Activated effector memory CD4-positive, alpha-beta T cell treated with anti-CD3 and anti-CD28 coated beads, Interleukin-2, amount 50 U/mL, for 16 hours (primary cell): ENCODE results near the gene DAGLA.
"Not testable (repeated sequence)": the region's sequence is repeated elsewhere in the genome, so short reads cannot be mapped to it uniquely, and the experiment has no call there.

ENCODE experiments used
- DNase-seq: peaks from one replicate; pipeline ENCODE4 v3.0.0-alpha.2; 2020

Gene DAGLA, protein sequence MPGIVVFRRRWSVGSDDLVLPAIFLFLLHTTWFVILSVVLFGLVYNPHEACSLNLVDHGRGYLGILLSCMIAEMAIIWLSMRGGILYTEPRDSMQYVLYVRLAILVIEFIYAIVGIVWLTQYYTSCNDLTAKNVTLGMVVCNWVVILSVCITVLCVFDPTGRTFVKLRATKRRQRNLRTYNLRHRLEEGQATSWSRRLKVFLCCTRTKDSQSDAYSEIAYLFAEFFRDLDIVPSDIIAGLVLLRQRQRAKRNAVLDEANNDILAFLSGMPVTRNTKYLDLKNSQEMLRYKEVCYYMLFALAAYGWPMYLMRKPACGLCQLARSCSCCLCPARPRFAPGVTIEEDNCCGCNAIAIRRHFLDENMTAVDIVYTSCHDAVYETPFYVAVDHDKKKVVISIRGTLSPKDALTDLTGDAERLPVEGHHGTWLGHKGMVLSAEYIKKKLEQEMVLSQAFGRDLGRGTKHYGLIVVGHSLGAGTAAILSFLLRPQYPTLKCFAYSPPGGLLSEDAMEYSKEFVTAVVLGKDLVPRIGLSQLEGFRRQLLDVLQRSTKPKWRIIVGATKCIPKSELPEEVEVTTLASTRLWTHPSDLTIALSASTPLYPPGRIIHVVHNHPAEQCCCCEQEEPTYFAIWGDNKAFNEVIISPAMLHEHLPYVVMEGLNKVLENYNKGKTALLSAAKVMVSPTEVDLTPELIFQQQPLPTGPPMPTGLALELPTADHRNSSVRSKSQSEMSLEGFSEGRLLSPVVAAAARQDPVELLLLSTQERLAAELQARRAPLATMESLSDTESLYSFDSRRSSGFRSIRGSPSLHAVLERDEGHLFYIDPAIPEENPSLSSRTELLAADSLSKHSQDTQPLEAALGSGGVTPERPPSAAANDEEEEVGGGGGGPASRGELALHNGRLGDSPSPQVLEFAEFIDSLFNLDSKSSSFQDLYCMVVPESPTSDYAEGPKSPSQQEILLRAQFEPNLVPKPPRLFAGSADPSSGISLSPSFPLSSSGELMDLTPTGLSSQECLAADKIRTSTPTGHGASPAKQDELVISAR

GRCh38 chr11:61679893-61680621 is at the start of gene DAGLA:
DAGLA (plus strand) TSS chr11:61680391; CDS start chr11:61720156, 39,765 bp downstream.
- peak; percentile 93 for DNase-seq

- DNase-seq: no peak
Observed at GRCh38 chr11:61632096-61632495, 48.1 kb upstream of the DAGLA start.

GRCh38 chr11:61635304-61635703 is 44.9 kb upstream of the DAGLA start:
- DNase-seq: no peak

DNA sequence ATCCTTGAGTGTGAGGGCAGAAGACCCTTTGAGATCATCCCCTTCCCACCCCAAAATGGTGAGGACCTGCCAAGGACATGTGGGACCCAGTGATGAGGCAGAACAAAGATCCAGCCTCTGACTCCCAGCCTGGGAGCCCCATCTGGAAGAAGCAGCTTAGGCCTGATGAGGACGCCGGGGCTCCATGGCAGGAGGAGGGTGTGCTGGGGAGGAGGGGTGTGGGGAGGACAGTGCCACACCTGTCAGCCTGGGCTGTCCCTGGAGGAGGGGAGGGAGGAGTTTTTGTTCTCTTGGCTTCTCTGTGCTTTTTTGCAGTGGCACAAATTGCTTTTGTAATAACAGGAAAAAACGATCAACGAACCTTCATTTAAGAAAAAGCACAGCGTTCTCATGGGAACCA is 44.4 kb upstream of the DAGLA start:
- no peak for DNase-seq

GRCh38 chr11:61636676-61637075 is 43.5 kb upstream of the DAGLA start:
- DNase-seq: no peak

DNA sequence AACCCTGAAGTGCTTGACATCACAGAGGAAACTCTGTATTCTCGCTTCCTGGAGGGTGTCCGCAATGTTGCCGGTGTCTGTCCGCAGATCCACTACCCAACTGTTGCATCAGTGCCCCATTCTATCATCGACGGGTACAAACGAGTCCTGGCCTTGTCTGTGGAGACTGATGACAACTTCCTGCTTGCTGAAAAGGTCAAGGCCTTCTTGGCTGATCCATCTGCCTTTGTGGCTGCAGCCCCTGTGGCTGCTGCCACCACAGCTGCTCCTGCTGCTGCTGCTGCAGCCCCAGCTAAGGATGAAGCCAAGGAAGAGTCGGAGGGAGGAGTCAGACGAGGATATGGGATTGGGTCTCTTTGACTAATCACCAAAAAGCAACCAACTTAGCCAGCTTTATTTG is 42.9 kb upstream of the DAGLA start:
- no peak for DNase-seq

DNA sequence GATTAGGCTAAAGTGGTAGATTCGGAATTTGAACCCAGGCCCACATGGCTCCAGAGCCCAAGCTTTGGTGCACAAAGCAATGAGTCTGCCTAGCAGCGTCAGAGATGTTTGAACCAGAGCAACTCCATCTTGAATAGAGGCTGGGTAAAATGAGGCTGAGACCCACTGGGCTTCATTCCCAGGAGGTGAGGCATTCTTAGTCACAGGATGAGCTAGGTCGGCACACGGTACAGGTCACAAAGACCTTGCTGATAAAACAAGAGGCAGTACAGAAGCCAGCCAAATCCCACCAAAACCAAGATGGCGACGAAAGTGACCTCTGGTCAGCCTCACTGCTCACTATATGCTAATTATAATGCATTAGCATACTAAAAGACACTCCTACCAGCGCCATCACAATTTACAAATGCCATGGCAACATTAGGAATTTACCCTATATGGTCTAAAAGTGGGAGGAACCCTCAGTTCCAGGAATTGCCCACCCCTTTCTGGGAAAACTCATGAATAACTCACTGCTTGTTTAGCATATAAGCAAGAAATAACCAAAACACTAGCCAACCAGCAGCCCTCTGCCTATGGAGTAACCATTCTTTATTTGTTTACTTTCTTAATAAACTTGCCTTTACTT is 40.3 kb upstream of the DAGLA start:
- no peak for DNase-seq

GRCh38 chr11:61642162-61642561 is 38.0 kb upstream of the DAGLA start:
- no peak for DNase-seq

GRCh38 chr11:61645179-61645868 is 34.9 kb upstream of the DAGLA start:
- no peak for DNase-seq

GRCh38 chr11:61647529-61647928 is 32.7 kb upstream of the DAGLA start:
- no peak for DNase-seq

- no peak for DNase-seq
Observed at GRCh38 chr11:61650781-61651571, 29.2 kb upstream of the DAGLA start.

GRCh38 chr11:61652135-61652534 is 28.1 kb upstream of the DAGLA start:
- no peak for DNase-seq

DNA sequence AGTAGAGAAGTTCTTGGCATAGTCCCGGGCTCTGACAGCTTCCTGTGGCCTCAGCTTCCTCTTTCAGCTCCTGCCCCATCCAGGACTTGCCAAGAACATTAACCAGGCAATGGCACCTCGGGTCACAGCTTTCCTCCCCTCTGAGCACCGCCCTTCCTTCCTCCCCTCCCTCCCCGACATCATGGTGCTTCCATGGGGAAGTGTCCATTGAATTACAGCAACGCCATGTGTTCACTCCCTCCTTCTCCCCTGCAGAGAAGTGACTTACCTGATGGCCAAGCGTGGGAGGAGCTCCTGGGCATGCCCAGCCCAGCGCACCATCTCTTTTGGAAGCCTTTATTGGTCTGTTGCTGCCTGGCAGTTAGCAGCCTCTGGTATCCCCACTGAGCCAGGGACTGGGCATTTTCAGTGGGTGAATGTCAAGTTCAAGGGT is 25.8 kb upstream of the DAGLA start:
- DNase-seq: no peak

- DNase-seq: not testable (repeated sequence)
Observed at GRCh38 chr11:61655266-61656159, 24.7 kb upstream of the DAGLA start.

DNA sequence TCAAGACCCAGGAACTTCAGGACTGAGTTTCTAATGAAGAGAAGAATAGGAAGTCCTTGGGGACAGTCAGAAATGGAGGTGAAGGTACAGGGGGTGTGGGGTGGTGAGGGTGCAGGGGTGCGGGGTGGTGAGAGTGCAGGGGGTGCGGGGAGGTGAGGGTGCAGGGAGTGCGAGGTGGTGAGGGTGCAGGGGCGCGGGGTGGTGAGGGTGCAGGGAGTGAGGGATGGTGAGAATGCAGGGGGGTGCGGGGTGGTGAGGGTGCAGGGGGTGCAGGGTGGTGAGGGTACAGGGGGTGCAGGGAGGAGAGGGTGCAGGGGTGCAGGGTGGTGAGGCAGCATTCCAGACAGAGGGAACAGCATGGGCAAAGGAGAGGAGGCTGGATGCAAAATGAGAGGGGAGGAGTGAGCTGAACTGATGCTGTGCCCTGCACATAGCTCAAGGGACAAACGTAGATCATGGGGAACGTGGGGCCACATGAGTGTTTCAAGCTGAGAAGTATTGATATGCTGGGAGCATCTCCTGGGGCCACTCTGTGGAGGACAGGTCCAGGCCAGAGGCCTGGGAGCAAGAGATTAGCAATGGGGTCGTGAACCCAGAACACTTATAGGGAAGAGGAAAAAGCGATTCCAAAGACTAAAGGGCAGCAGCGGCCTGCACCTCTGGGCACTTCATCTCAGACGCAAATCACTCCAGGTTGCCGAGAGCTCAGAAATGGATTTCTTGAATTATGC is 23.7 kb upstream of the DAGLA start:
- no peak for DNase-seq

- DNase-seq: no peak
Observed at GRCh38 chr11:61657566-61658290, 22.5 kb upstream of the DAGLA start.

GRCh38 chr11:61659413-61660196 is 20.6 kb upstream of the DAGLA start:
- DNase-seq: no peak
